Measurements from ENCODE around the gene ANKS1A. TPM values are rescaled to one million over a fixed set of nuclear protein-coding genes. Genes with fewer than 3 reads are reported as not detected.

ANKS1A gene
- total RNA-seq, 1 experiment from 2014 or later, result 24.0 TPM

DNA sequence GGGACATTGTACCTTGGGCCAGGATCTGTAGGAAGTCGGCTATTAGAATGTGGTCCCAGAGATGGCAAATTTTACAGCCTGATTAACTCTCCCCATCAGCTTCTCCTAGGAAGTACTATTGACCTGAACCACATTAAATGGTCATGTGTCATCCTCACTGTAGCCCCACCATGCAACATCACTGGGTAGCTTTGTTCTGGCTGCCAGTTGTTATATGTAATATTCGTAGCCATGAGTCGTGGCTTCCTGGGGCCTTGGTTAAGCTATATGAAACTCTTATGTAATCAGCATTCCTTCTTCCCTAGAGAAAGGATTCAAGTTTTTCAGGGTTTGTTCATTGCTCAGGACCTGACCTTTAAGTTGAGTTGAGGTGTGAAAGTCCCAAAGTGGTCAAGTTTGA is 125.7 kb downstream of the ANKS1A start:
- peak overlapping the region; percentile 85 for H3K27ac Mint-ChIP-seq (ENCODE audit: unreplicated experiment)
- POLR2A ChIA-PET, result no interaction called here

DNA sequence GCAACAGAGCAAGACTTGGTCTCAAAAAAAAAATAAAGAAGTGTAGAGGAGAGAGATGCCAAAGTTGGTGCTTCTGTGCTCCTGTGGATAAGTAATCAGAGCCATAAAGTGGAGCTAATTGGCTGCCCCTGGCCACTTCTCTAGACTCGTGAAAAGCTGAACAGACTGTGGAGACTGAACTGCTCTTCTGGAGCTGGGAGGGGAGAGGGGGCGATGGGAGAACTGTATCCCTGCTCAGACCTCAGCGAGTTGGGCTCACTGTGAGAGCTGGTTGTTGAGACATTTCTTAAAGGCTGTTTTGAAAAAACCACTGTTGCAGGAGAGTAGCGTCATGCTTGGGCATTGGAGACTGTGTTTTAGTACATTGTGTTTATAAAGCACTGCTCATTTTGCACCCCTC is 126.4 kb downstream of the ANKS1A start:
- TF ChIP-seq, protein P1, sequence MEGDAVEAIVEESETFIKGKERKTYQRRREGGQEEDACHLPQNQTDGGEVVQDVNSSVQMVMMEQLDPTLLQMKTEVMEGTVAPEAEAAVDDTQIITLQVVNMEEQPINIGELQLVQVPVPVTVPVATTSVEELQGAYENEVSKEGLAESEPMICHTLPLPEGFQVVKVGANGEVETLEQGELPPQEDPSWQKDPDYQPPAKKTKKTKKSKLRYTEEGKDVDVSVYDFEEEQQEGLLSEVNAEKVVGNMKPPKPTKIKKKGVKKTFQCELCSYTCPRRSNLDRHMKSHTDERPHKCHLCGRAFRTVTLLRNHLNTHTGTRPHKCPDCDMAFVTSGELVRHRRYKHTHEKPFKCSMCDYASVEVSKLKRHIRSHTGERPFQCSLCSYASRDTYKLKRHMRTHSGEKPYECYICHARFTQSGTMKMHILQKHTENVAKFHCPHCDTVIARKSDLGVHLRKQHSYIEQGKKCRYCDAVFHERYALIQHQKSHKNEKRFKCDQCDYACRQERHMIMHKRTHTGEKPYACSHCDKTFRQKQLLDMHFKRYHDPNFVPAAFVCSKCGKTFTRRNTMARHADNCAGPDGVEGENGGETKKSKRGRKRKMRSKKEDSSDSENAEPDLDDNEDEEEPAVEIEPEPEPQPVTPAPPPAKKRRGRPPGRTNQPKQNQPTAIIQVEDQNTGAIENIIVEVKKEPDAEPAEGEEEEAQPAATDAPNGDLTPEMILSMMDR (IDR thresholded peaks at IDR 0.05; ENCODE audit: insufficient read depth in 1 of 2, low read depth in 1 of 2, low read length in 1 of 2, severe bottlenecking in 1 of 2, unreplicated experiment in 1 of 2), result no peak
- no peak overlapping the region for H3K4me3 ChIP-seq (ENCODE audit: low read depth, low read length)
- no peak for DNase-seq
- Mint-ChIP-seq H3K36me3 (ENCODE audit: insufficient read depth, unreplicated experiment) (peaks cover 40% of the 10 kb centered on the region), H3K9me3 (ENCODE audit: unreplicated experiment) (no peaks in the 10 kb centered on the region), H3K27ac (ENCODE audit: unreplicated experiment) (peak overlapping the region; percentile 85), H3K4me1 (ENCODE audit: low read depth, unreplicated experiment) (peaks cover 63% of the 10 kb centered on the region), H3K27me3 (ENCODE audit: insufficient read depth, unreplicated experiment) (no peaks in the 10 kb centered on the region), H3K4me3 (ENCODE audit: unreplicated experiment) (no peak overlapping the region)
- H3K4me1 ChIP-seq, result peaks cover 63% of the 10 kb centered on the region
- POLR2A ChIA-PET, result no interaction called here
- CTCF ChIA-PET, result interaction anchor here (0.6 kb wide), 3 partner anchors 123 to 315 kb away, joined by 3 to 5 read pairs (median 4); no protein-coding TSS in a partner anchor
- H3K27me3 ChIP-seq (replicated peaks; ENCODE audit: control insufficient read depth, insufficient read depth, low read length), result no peaks in the 10 kb centered on the region
- intact Hi-C loops (cut with micrococcal nuclease; ENCODE audit: unreplicated experiment), result no loop called here
- no TSS peak for BruUV-seq (replicated peaks)
- no peaks in the 10 kb centered on the region; the same call in none of the 2 replicates for H3K36me3 ChIP-seq (ENCODE audit: control insufficient read depth, insufficient read depth, low read length)
- no peaks in the 10 kb centered on the region for H3K9me3 ChIP-seq

More for the DNA sequence above, 125.7 kb downstream of the ANKS1A start:
- TF ChIP-seq, protein P1 (IDR thresholded peaks at IDR 0.05; ENCODE audit: insufficient read depth in 1 of 2, low read depth in 1 of 2, low read length in 1 of 2, severe bottlenecking in 1 of 2, unreplicated experiment in 1 of 2), result no peak
- Mint-ChIP-seq H3K27me3 (ENCODE audit: insufficient read depth, unreplicated experiment) (no peaks in the 10 kb centered on the region), H3K4me1 (ENCODE audit: low read depth, unreplicated experiment) (peaks cover 62% of the 10 kb centered on the region), H3K36me3 (ENCODE audit: insufficient read depth, unreplicated experiment) (peaks cover 41% of the 10 kb centered on the region), H3K9me3 (ENCODE audit: unreplicated experiment) (no peaks in the 10 kb centered on the region), H3K4me3 (ENCODE audit: unreplicated experiment) (peak overlapping the region; percentile 7)
- peak in 1 of 2 experiments; percentile 46 for DNase-seq
- Histone ChIP-seq H3K27me3 (replicated peaks; ENCODE audit: control insufficient read depth, insufficient read depth, low read length) (no peaks in the 10 kb centered on the region), H3K9me3 (no peaks in the 10 kb centered on the region), H3K36me3 (ENCODE audit: control insufficient read depth, insufficient read depth, low read length) (no peaks in the 10 kb centered on the region; the same call in 1 of the 2 replicates), H3K4me3 (ENCODE audit: low read depth, low read length) (no peak overlapping the region), H3K4me1 (peaks cover 57% of the 10 kb centered on the region)
- CTCF ChIA-PET, result interaction anchor here (0.6 kb wide), 1 partner anchor 123 kb away, joined by 5 read pairs; no protein-coding TSS in a partner anchor
- intact Hi-C loops (cut with micrococcal nuclease; ENCODE audit: unreplicated experiment), result no loop called here
- BruUV-seq (replicated peaks), result no TSS peak

- peaks cover 58% of the 10 kb centered on the region for H3K4me1 Mint-ChIP-seq (ENCODE audit: low read depth, unreplicated experiment)
- CTCF ChIA-PET, result interaction anchor here (0.6 to 1.1 kb wide), 3 partner anchors 29 to 234 kb away, joined by 3 to 4 read pairs (median 4); no protein-coding TSS in a partner anchor
These were observed 126.9 kb downstream of the ANKS1A start for GRCh38 chr6:35015996-35016395.

More at GRCh38 chr6:35015996-35016395, 126.9 kb downstream of the ANKS1A start:
- intact Hi-C loops (cut with micrococcal nuclease; ENCODE audit: unreplicated experiment), result no loop called here
- H3K4me3 Mint-ChIP-seq (ENCODE audit: unreplicated experiment), result peak overlapping the region; percentile 37
- Histone ChIP-seq H3K4me1 (peaks cover 69% of the 10 kb centered on the region), H3K27me3 (replicated peaks; ENCODE audit: control insufficient read depth, insufficient read depth, low read length) (no peaks in the 10 kb centered on the region), H3K9me3 (no peaks in the 10 kb centered on the region), H3K36me3 (ENCODE audit: control insufficient read depth, insufficient read depth, low read length) (peaks cover under 1% of the 10 kb centered on the region), H3K4me3 (ENCODE audit: low read depth, low read length) (no peak overlapping the region)
- BruUV-seq (replicated peaks), result no TSS peak
- DNase-seq, result no peak
- no peaks in the 10 kb centered on the region for H3K27me3 Mint-ChIP-seq (ENCODE audit: insufficient read depth, unreplicated experiment)
- POLR2A ChIA-PET, result no interaction called here
- H3K9me3 Mint-ChIP-seq (ENCODE audit: unreplicated experiment), result no peaks in the 10 kb centered on the region
- H3K27ac Mint-ChIP-seq (ENCODE audit: unreplicated experiment), result peak overlapping the region; percentile 85
- H3K36me3 Mint-ChIP-seq (ENCODE audit: insufficient read depth, unreplicated experiment), result peaks cover 39% of the 10 kb centered on the region
- TF ChIP-seq, protein P1 (IDR thresholded peaks at IDR 0.05; ENCODE audit: insufficient read depth in 1 of 2, low read depth in 1 of 2, low read length in 1 of 2, severe bottlenecking in 1 of 2, unreplicated experiment in 1 of 2), result no peak
